CD8-positive, alpha-beta memory T cell (primary cell): ENCODE measurements around the gene CLDN9. TPM values are rescaled to one million over a fixed set of nuclear protein-coding genes. Genes with fewer than 3 reads are reported as not detected.

Experiments
- CTCF ChIA-PET: fragments of 350-600 bp; sonication (Branson Sonifier 250); formaldehyde crosslinking; loops from one replicate; lab custom pipeline; 2021; ENCODE audit warnings: antibody characterized with exemption; lab: Charles Lee
- POLR2A ChIA-PET: fragments of 350-600 bp; sonication (Branson Sonifier 250); formaldehyde crosslinking; loops from one replicate; lab custom pipeline; 2021; ENCODE audit warnings: antibody characterized with exemption; lab: Charles Lee
- DNase-seq, 5 donors: peaks; one replicate each; pipeline versions ENCODE4 v3.0.0 to v3.0.0-alpha.2; 2020 to 2022; ENCODE audit warnings: mixed read lengths in 1 of 5
- H3K27ac ChIP-seq: one replicate; pipeline ENCODE4 v1.7.0; 2013; ENCODE audit warnings: low read depth, mild to moderate bottlenecking, low read length, moderate library complexity
- H3K27me3 ChIP-seq: 2 replicates; pipeline ENCODE4 v1.7.0; 2013; ENCODE audit warnings: low read length, mild to moderate bottlenecking; ENCODE audit not compliant: insufficient read depth, poor library complexity, severe bottlenecking
- H3K36me3 ChIP-seq: 2 replicates; pipeline ENCODE4 v1.7.0; 2013; ENCODE audit warnings: mild to moderate bottlenecking, low read length, moderate library complexity; ENCODE audit not compliant: insufficient read depth
- H3K4me1 ChIP-seq: 2 replicates; pipeline ENCODE4 v1.7.0; 2013; ENCODE audit warnings: mild to moderate bottlenecking, low read length, moderate library complexity; ENCODE audit not compliant: insufficient read depth
- H3K4me3 ChIP-seq: 2 replicates; pipeline ENCODE4 v1.7.0; 2013; ENCODE audit warnings: mild to moderate bottlenecking, low read length
- H3K9me3 ChIP-seq: 2 replicates; pipeline ENCODE4 v1.7.0; 2013; ENCODE audit warnings: mild to moderate bottlenecking, low read length
- H3K27ac Mint-ChIP-seq, 8 donors: one replicate each; pipeline ENCODE4 v1.8.0; 2020 to 2021; ENCODE audit warnings: mixed read lengths in 8 of 8, mild to moderate bottlenecking in 6 of 8, inconsistent platforms in 3 of 8, moderate library complexity in 3 of 8
- H3K27me3 Mint-ChIP-seq, 2 donors: one replicate each; pipeline ENCODE4 v1.8.0; 2020 to 2021; ENCODE audit warnings: mixed read lengths in 2 of 2, mild to moderate bottlenecking in 1 of 2, moderate library complexity in 1 of 2
- H3K36me3 Mint-ChIP-seq, 3 donors: one replicate each; pipeline ENCODE4 v1.8.0; 2020 to 2021; ENCODE audit warnings: mixed read lengths in 3 of 3, inconsistent platforms in 1 of 3, mild to moderate bottlenecking in 1 of 3
- H3K4me1 Mint-ChIP-seq, 3 donors: one replicate each; pipeline ENCODE4 v1.8.0; 2020 to 2021; ENCODE audit warnings: mixed read lengths in 3 of 3, inconsistent platforms in 1 of 3, mild to moderate bottlenecking in 1 of 3
- H3K4me3 Mint-ChIP-seq, 7 donors: one replicate each; pipeline ENCODE4 v1.8.0; 2020 to 2021; ENCODE audit warnings: mixed read lengths in 7 of 7, mild to moderate bottlenecking in 6 of 7, moderate library complexity in 4 of 7, inconsistent platforms in 2 of 7
- H3K9me3 Mint-ChIP-seq, 5 donors: one replicate each; pipeline ENCODE4 v1.8.0; 2020 to 2022; ENCODE audit warnings: mixed read lengths in 5 of 5, mild to moderate bottlenecking in 3 of 5, moderate library complexity in 2 of 5, inconsistent platforms in 1 of 5
- polyA plus RNA-seq: library from polyadenylated mRNA; unstranded; fragments of 300-500 nt; fragmentation: Illumina TruSeq; gene quantifications from one replicate; pipeline ENCODE4 v1.2.3, GENCODE V29; 2021
- total RNA-seq, 2 experiments: library from RNA; stranded (reverse); gene quantifications; one replicate each; pipeline ENCODE4 v1.2.3, GENCODE V29; 2021

CLDN9 gene
- total and polyA plus RNA-seq, 3 experiments from 2014 or later, result not detected

DNA sequence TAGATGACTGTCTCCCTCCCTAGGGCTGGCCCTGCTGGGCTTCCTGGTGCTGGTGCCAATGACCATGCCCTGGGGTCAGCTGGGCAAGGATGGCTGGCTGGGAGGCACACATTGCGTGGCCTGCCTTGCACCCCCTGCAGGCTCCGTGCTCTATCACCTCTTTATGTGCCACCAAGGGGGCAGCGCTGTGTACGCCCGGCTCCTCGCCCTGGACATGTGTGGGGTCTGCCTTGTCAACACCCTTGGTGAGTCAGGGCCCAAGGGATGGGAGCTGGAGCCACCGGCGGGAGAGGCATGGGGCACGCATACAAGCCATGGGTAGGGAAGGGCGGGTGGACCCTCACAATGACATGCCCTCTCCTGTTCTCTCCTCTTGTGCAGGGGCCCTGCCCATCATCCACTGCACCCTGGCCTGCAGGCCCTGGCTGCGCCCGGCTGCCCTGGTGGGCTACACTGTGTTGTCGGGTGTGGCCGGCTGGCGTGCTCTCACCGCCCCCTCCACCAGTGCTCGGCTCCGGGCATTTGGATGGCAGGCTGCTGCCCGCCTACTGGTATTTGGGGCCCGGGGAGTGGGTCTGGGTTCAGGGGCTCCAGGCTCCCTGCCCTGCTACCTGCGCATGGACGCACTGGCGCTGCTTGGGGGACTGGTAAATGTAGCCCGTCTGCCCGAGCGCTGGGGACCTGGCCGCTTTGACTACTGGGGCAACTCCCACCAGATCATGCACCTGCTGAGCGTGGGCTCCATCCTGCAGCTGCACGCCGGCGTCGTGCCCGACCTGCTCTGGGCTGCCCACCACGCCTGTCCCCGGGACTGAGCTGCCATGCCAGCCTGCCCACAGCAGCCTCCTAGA lies 41.4 kb upstream of the CLDN9 start:
- Mint-ChIP-seq H3K27ac (no peak overlapping the region), H3K4me1 (peaks cover 6 to 23% (median 11%) of the 10 kb centered on the region in 3 donors), H3K36me3 (no peaks in the 10 kb centered on the region), H3K4me3 (peak overlapping the region; percentile 43 to 83 (median 65)), H3K9me3 (no peaks in the 10 kb centered on the region), H3K27me3 (peaks cover 6 to 18% of the 10 kb centered on the region in 2 donors)
- Histone ChIP-seq H3K27me3 (peaks cover 15% of the 10 kb centered on the region), H3K36me3 (no peaks in the 10 kb centered on the region), H3K4me3 (no peak overlapping the region), H3K4me1 (peaks cover 16% of the 10 kb centered on the region), H3K9me3 (no peaks in the 10 kb centered on the region), H3K27ac (no peak overlapping the region)
- POLR2A ChIA-PET, result no interaction called here
- CTCF ChIA-PET, result interaction anchor here (0.6 to 1.4 kb wide), 2 partner anchors 10 to 31 kb away, joined by 3 read pairs; partner anchors contain the start of gene PKMYT1
- DNase-seq, result no peak

DNA sequence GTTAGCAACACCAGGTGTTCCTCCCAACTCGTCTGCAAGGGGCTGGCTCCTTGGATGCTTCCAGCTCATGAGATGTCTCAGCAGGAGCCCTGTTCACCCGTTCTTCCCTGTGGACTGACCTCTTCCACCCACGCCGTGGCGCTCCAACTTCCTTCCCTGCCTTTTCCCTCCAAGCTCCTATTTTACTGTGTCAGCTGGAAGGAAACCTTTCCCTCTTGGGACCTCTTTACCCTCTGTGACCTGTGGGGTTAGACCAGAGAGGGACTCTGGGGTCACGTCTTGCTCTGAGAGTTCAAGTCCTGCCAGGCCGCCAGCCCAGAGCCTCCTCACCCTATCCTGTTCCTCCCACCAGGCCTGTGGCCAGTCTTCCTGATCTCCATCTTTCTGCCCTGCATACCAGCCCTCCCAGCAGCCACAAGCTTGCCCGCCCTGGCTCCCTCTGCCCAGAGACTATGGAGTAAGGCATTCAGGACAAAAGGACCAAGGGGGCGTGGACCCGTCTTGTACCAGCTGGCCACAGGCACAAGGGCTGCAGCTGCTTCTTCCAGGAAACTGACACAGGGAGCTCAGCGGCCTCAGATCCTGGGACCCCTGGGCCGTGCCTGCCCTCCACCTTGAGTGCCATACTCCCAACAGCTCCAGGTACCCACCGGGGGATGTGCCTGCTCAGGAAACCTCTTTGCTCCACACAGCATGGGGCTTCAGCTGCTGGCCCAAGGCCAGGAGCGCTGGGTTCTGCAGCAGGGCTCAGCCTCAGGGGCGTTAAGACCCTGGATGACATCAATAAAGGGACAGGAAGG lies 40.5 kb upstream of the CLDN9 start:
- POLR2A ChIA-PET, result no interaction called here
- peak overlapping the region in 4 of 7 donors; percentile 20 to 76 (median 52) for H3K4me3 Mint-ChIP-seq
- H3K36me3 ChIP-seq, result no peaks in the 10 kb centered on the region
- no peaks in the 10 kb centered on the region for H3K36me3 Mint-ChIP-seq
- H3K27me3 ChIP-seq, result peaks cover 15% of the 10 kb centered on the region
- no peak overlapping the region for H3K4me3 ChIP-seq
- no peak for DNase-seq
- no peak overlapping the region for H3K27ac Mint-ChIP-seq
- H3K27me3 Mint-ChIP-seq, result peaks cover 6 to 22% of the 10 kb centered on the region in 2 donors
- H3K27ac ChIP-seq, result no peak overlapping the region
- H3K9me3 Mint-ChIP-seq, result no peaks in the 10 kb centered on the region
- CTCF ChIA-PET, result interaction anchor here (0.6 kb wide), 1 partner anchor 31 kb away, joined by 3 read pairs; no protein-coding TSS in a partner anchor
- H3K4me1 ChIP-seq, result peaks cover 16% of the 10 kb centered on the region
- H3K9me3 ChIP-seq, result no peaks in the 10 kb centered on the region
- peaks cover 6 to 23% (median 11%) of the 10 kb centered on the region in 3 donors for H3K4me1 Mint-ChIP-seq

DNA sequence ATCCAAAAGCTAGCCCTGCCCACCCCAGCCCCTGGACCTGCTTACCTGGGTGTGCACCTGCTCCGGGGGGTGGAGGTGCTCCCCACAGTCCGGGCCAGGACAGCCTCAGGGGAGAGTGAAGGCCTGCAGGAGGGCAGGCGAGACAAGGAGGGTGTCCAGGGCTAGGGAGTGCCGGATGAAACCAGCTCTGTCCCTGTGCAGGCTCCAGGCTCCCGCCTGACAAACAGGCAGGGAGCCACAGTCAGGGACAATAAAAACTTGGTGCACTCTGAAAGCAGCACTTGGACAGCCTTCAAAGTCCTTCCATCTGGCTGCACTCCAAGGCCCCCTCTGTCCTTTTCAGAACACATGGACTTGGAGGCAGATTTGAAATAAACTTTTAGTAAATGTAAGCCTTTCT lies 39.6 kb upstream of the CLDN9 start:
- Mint-ChIP-seq H3K9me3 (no peaks in the 10 kb centered on the region), H3K36me3 (no peaks in the 10 kb centered on the region), H3K4me1 (peaks cover 6 to 20% (median 10%) of the 10 kb centered on the region in 3 donors), H3K27ac (no peak overlapping the region), H3K4me3 (no peak overlapping the region), H3K27me3 (peaks cover 4 to 19% of the 10 kb centered on the region in 2 donors)
- DNase-seq, result no peak
- no peak overlapping the region for H3K4me3 ChIP-seq
- POLR2A ChIA-PET, result no interaction called here
- CTCF ChIA-PET, result interaction anchor here (1.2 kb wide), 1 partner anchor 56 kb away, joined by 3 read pairs; no protein-coding TSS in a partner anchor
- H3K27me3 ChIP-seq, result peaks cover 8% of the 10 kb centered on the region
- no peak overlapping the region for H3K27ac ChIP-seq
- H3K9me3 ChIP-seq, result no peaks in the 10 kb centered on the region
- H3K36me3 ChIP-seq, result no peaks in the 10 kb centered on the region
- H3K4me1 ChIP-seq, result peaks cover 14% of the 10 kb centered on the region

DNA sequence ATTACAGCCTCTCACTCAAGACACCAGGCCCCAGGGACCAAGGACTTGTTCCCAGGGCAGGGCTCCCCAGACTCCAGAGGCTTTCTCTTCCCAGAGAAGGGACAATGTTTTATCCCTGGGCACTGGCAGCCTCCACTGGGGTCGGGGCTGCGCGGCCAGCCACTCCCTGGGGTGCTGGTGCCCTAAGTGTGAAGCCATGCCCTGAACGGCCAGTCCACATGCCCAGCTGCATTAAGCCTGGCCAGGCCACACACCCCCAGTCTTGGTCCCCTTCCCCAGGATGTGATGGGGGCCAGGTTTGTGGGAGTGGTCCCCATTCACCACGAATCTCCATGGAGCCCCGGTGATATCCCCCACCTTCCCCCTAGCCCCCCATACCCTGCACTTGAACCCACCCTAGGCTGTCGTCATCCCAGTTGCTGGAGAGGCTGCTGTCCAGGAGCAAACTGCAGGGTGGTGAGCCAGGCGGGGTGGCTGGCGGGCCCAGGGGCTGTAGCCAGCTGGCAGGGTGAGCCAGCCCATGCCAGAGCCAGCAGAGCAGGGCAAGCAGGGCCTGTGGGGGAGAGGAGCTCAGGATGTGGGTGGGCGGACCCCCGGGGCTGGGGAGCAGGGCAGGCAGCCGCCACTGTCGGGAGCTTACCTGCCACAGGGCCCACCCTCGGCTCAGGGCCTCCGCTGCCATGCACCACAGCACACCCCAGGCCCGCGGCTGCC lies 39.0 kb upstream of the CLDN9 start:
- Mint-ChIP-seq H3K27me3 (peaks cover 0 to 12% of the 10 kb centered on the region in 2 donors), H3K4me1 (peaks cover 2 to 13% (median 3%) of the 10 kb centered on the region in 3 donors), H3K9me3 (no peaks in the 10 kb centered on the region), H3K36me3 (no peaks in the 10 kb centered on the region), H3K4me3 (no peak overlapping the region), H3K27ac (no peak overlapping the region)
- ChIA-PET POLR2A (no interaction called here), CTCF (interaction anchor here (1.2 kb wide), 1 partner anchor 55 kb away, joined by 3 read pairs; no protein-coding TSS in a partner anchor)
- Histone ChIP-seq H3K4me1 (peaks cover 7% of the 10 kb centered on the region), H3K27me3 (peaks cover 2% of the 10 kb centered on the region), H3K27ac (no peak overlapping the region), H3K4me3 (no peak overlapping the region), H3K9me3 (no peaks in the 10 kb centered on the region), H3K36me3 (no peaks in the 10 kb centered on the region)
- DNase-seq, result no peak

DNA sequence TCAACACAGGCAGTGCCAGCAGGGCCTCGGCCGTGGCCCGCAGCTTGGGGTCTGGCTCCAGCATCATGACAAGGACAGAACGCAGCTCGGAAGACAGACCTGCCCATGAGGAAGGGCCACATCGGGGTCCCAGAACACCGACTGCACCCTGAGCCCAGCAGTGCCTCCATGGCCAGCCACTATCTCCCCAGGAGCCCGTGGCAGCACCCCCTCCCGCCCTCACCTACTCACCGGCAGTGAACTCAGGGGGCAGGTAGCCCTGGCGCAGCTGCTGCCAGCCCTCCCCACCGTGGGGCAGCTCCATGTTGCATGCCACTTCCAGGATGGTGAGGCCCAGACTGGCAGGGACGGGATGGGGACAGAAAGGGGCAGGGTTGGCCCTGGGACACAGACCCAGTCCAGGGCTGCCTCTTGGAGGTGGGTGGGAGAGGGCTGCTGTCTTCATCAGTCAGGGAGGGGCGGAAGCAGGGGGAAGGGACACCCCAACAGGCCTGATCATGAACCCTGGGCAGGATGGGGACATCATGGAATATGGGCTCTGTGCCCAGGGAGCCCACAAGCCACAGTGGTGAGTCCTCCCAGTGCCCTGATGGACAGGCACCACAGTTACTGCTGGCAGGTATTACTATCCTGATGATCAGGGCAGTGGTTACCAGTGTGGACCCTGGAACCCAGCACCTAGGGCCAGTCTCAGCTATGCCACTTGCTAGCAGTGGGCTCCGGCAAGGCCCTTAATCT lies 38.2 kb upstream of the CLDN9 start:
- H3K27me3 ChIP-seq, result no peaks in the 10 kb centered on the region
- H3K9me3 ChIP-seq, result no peaks in the 10 kb centered on the region
- Mint-ChIP-seq H3K4me1 (peaks cover 2 to 11% (median 3%) of the 10 kb centered on the region in 3 donors), H3K27ac (no peak overlapping the region), H3K36me3 (no peaks in the 10 kb centered on the region), H3K27me3 (peaks cover 0 to 12% of the 10 kb centered on the region in 2 donors), H3K4me3 (no peak overlapping the region), H3K9me3 (no peaks in the 10 kb centered on the region)
- peaks cover 7% of the 10 kb centered on the region for H3K4me1 ChIP-seq
- DNase-seq, result no peak
- no peak overlapping the region for H3K27ac ChIP-seq
- H3K4me3 ChIP-seq, result no peak overlapping the region
- ChIA-PET CTCF (no interaction called here), POLR2A (no interaction called here)
- no peaks in the 10 kb centered on the region for H3K36me3 ChIP-seq

DNA sequence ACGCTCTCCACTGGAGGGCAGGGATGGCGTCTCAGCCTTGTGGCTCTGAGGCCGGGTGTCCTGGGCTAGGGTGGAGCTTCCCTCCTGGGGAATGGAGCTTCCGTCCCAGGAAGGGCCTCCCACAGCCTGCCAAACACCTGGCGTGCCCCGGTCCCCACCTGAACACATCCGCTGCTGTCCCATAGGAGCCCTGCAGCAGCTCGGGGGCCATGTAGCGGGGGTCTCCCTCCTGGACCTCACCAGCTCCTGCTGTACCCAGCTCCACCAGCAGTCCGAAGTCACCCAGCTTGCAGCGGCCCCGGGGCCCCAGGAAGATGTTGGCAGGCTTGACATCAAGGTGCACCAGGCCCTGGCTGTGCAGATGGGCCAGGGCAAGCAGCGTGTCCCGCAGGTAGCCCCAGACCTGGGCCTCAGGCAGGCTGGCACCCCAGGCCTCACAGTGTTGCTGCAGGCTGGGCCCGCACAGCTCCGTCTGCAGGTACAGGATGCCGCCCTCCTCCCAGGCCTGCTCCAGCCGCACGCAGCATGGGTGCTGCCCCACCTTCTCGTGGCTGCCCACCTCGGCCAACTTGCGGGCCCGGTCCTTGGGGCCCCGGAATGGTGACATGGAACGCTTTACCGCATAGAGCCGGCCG lies 37.4 kb upstream of the CLDN9 start:
- H3K27ac ChIP-seq, result no peak overlapping the region
- Mint-ChIP-seq H3K27ac (no peak overlapping the region), H3K4me3 (no peak overlapping the region), H3K36me3 (no peaks in the 10 kb centered on the region), H3K27me3 (peaks cover 0 to 12% of the 10 kb centered on the region in 2 donors), H3K9me3 (no peaks in the 10 kb centered on the region), H3K4me1 (peaks cover 2 to 11% (median 3%) of the 10 kb centered on the region in 3 donors)
- H3K4me1 ChIP-seq, result peaks cover 12% of the 10 kb centered on the region
- H3K36me3 ChIP-seq, result no peaks in the 10 kb centered on the region
- H3K27me3 ChIP-seq, result no peaks in the 10 kb centered on the region
- H3K9me3 ChIP-seq, result no peaks in the 10 kb centered on the region
- ChIA-PET POLR2A (no interaction called here), CTCF (no interaction called here)
- H3K4me3 ChIP-seq, result no peak overlapping the region
- no peak for DNase-seq

DNA sequence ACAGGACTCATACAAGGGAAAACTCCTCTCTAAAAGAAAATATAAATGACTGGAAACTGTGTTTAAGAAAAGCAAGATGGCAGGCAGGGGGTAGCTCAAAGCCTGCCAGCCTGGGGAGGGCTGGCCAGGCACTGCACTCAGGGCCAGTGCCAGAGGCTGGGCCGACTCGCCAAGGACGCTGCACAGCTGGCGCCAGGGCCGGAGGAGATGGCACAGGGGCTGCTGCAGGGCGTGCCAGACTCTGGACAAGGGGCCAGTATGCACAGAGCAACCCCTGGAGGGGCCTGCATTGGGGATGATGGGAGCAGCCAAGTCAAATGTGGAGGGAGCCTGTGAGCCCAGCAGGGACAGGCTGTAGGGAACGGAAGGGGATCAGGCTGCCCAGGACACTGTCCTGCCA lies 36.5 kb upstream of the CLDN9 start:
- Histone ChIP-seq H3K27me3 (no peaks in the 10 kb centered on the region), H3K4me1 (peaks cover 8% of the 10 kb centered on the region), H3K36me3 (no peaks in the 10 kb centered on the region), H3K27ac (no peak overlapping the region), H3K4me3 (no peak overlapping the region), H3K9me3 (no peaks in the 10 kb centered on the region)
- peaks cover 1 to 9% (median 5%) of the 10 kb centered on the region in 3 donors for H3K4me1 Mint-ChIP-seq
- H3K27me3 Mint-ChIP-seq, result peaks cover 0 to 9% of the 10 kb centered on the region in 2 donors
- ChIA-PET CTCF (no interaction called here), POLR2A (no interaction called here)
- no peaks in the 10 kb centered on the region for H3K36me3 Mint-ChIP-seq
- peak overlapping the region in 1 of 7 donors; percentile 9 for H3K4me3 Mint-ChIP-seq
- H3K27ac Mint-ChIP-seq, result no peak overlapping the region
- DNase-seq, result no peak
- no peaks in the 10 kb centered on the region for H3K9me3 Mint-ChIP-seq
